Stimulated activated CD8-positive, alpha-beta memory T cell treated with anti-CD3 and anti-CD28 coated beads, Interleukin-7, amount 100 ng/mL, for 1 hour (primary cell): ENCODE results near the gene COQ8A.

Source experiments
- DNase-seq, 2 donors: peaks; one replicate each; pipeline ENCODE4 v3.0.0-alpha.2; 2020; ENCODE audit warnings: low read depth in 2 of 2

COQ8A gene

GRCh38 chr1:226940029-226940805 is at the start of gene COQ8A:
TSS of gene COQ8A (plus strand) at chr1:226940294. CDS start at chr1:226961386, 21,092 bp downstream.
- DNase-seq = peak; percentile 96 to 97

GRCh38 chr1:226890331-226891108 is 49.6 kb upstream of the COQ8A start:
- DNase-seq = no peak

GRCh38 chr1:226891346-226891745 is 48.7 kb upstream of the COQ8A start:
- no peak for DNase-seq

GRCh38 chr1:226891846-226892523 is 48.1 kb upstream of the COQ8A start:
- no peak for DNase-seq

- no peak for DNase-seq
Observed at GRCh38 chr1:226892524-226892875, 47.6 kb upstream of the COQ8A start.

- no peak for DNase-seq
Observed at GRCh38 chr1:226893936-226894335, 46.2 kb upstream of the COQ8A start.

GRCh38 chr1:226894826-226895225 is 45.3 kb upstream of the COQ8A start:
- DNase-seq = no peak

GRCh38 chr1:226895644-226896043 is 44.5 kb upstream of the COQ8A start:
- no peak for DNase-seq

- no peak for DNase-seq
Observed at GRCh38 chr1:226898246-226898645, 41.8 kb upstream of the COQ8A start.

GRCh38 chr1:226901421-226901820 is 38.7 kb upstream of the COQ8A start:
- DNase-seq = no peak

GRCh38 chr1:226902601-226903000 is 37.5 kb upstream of the COQ8A start:
- no peak for DNase-seq

- no peak for DNase-seq
Observed at GRCh38 chr1:226903819-226904716, 36.0 kb upstream of the COQ8A start.

- DNase-seq = no peak
Observed at GRCh38 chr1:226904772-226905171, 35.3 kb upstream of the COQ8A start.

- DNase-seq = no peak
Observed at GRCh38 chr1:226908419-226908818, 31.7 kb upstream of the COQ8A start.

- DNase-seq = no peak
Observed at GRCh38 chr1:226908913-226909312, 31.2 kb upstream of the COQ8A start.

- DNase-seq = peak in 1 of 2 donors; percentile 19
Observed at GRCh38 chr1:226912587-226913176, 27.4 kb upstream of the COQ8A start.

- no peak for DNase-seq
Observed at GRCh38 chr1:226915672-226915995, 24.5 kb upstream of the COQ8A start.

GRCh38 chr1:226916497-226916896 is 23.6 kb upstream of the COQ8A start:
- no peak for DNase-seq

GRCh38 chr1:226919587-226919986 is 20.5 kb upstream of the COQ8A start:
- DNase-seq = no peak

GRCh38 chr1:226919995-226920394 is 20.1 kb upstream of the COQ8A start:
- DNase-seq = no peak

- DNase-seq = no peak
Observed at GRCh38 chr1:226920446-226920894, 19.6 kb upstream of the COQ8A start.
